Testis (tissue), 3 donors: ENCODE data around the gene SC5D. TPM values are rescaled to one million over a fixed set of nuclear protein-coding genes. Genes with fewer than 3 reads are reported as not detected.

Source experiments
- DNase-seq: peaks from one replicate; pipeline ENCODE4 v3.0.0-alpha.2; 2019
- H3K27ac ChIP-seq, 2 donors: fragments of 200-600 bp; sonication (generic); one replicate each; pipeline ENCODE4 v1.5.1; 2019
- H3K27me3 ChIP-seq: fragments of 200-600 bp; sonication (generic); one replicate; pipeline ENCODE4 v1.5.1; 2019
- H3K36me3 ChIP-seq: fragments of 200-600 bp; sonication (generic); one replicate; pipeline ENCODE4 v1.5.1; 2017; ENCODE audit warnings: low read depth; ENCODE audit errors: missing control alignments
- H3K4me1 ChIP-seq: fragments of 200-600 bp; sonication (generic); one replicate; pipeline ENCODE4 v1.5.1; 2019
- H3K4me3 ChIP-seq, 2 donors: fragments of 200-600 bp; sonication (generic); one replicate each; pipeline ENCODE4 v1.5.1; 2017 to 2019
- H3K9me3 ChIP-seq: fragments of 200-600 bp; sonication (generic); one replicate; pipeline ENCODE4 v1.5.1; 2017
- POLR2A ChIP-seq: fragments of 450-650 bp; IDR thresholded peaks from one replicate; pipeline ENCODE4 v1.6.1; 2017; ENCODE audit warnings: antibody characterized with exemption, mild to moderate bottlenecking, moderate library complexity
- WGBS, 2 donors: methylation state at CpG; one replicate each; pipeline ENCODE4 v1.1.5; 2018; 5-methylcytosine and 5-hydroxymethylcytosine counted together
- intact Hi-C: fragments of 100-400 bp; cut with DNase I; formaldehyde crosslinking; loops from one replicate; pipeline ENCODE4 v1.15.1; 2023; ENCODE audit warnings: low total_unique reads
- polyA plus RNA-seq: library from polyadenylated mRNA; stranded (reverse); fragments of 350-450 nt; fragmentation: Illumina TruSeq; extraction: RNeasy Lipid Tissue Mini Kit (QIAGEN cat#74804); gene quantifications from one replicate; pipeline ENCODE4 v1.2.3, GENCODE V29; 2014; ENCODE audit warnings: low read depth, low replicate concordance; ENCODE audit not compliant: insufficient read depth
- total RNA-seq, 2 donors: library from RNA; depleted of rRNA; stranded (reverse); fragments of >200 nt; gene quantifications; one replicate each; pipeline ENCODE4 v1.2.3, GENCODE V29; 2016
- TF ChIP-seq, protein P1 (sequence below), 3 experiments: fragments of 450-650 bp in 2 of 3; fragments of 200-600 bp in 1 of 3; sonication (generic) in 1 of 3; IDR thresholded peaks; one replicate each; pipeline ENCODE4 v1.5.1; 2016 to 2019; ENCODE audit warnings: antibody characterized with exemption in 3 of 3, mild to moderate bottlenecking in 2 of 3, moderate library complexity in 1 of 3

The SC5D gene
- total and polyA plus RNA-seq, 3 donors from 2014 or later = 34.6 to 46.4 (median 41.3) TPM

DNA sequence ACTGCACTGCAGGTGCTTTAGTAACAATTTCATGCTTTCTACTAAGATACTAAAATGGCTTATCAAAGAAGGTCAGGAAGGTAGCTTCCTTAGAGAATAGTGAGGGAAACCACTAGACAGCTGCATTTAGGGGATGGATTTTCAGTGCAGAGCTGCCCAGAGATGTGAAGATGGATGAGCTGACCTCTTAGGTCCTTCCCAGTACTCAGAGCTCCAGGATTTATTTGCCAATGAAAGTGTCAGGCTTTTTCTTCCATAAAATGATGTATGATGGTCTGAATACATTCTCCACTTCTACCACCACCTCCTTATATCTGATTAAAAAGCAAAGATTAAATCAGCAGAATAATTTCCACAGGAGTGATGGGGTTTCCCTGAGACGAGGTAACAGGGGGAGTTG lies 35.0 kb downstream of the SC5D start:
- TF ChIP-seq POLR2A = no peak
- TF ChIP-seq, protein P1, sequence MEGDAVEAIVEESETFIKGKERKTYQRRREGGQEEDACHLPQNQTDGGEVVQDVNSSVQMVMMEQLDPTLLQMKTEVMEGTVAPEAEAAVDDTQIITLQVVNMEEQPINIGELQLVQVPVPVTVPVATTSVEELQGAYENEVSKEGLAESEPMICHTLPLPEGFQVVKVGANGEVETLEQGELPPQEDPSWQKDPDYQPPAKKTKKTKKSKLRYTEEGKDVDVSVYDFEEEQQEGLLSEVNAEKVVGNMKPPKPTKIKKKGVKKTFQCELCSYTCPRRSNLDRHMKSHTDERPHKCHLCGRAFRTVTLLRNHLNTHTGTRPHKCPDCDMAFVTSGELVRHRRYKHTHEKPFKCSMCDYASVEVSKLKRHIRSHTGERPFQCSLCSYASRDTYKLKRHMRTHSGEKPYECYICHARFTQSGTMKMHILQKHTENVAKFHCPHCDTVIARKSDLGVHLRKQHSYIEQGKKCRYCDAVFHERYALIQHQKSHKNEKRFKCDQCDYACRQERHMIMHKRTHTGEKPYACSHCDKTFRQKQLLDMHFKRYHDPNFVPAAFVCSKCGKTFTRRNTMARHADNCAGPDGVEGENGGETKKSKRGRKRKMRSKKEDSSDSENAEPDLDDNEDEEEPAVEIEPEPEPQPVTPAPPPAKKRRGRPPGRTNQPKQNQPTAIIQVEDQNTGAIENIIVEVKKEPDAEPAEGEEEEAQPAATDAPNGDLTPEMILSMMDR (IDR thresholded peaks at IDR 0.05) = no peak
- H3K36me3 ChIP-seq = no peaks in the 10 kb centered on the region
- H3K27me3 ChIP-seq = no peaks in the 10 kb centered on the region
- no peak for DNase-seq
- H3K9me3 ChIP-seq = no peaks in the 10 kb centered on the region
- H3K4me3 ChIP-seq = no peak overlapping the region
- H3K4me1 ChIP-seq = peaks cover 4% of the 10 kb centered on the region
- no peak overlapping the region for H3K27ac ChIP-seq
- 53 to 76% methylated on average over 1 of the region's 1 CpG for WGBS, 2 donors
- intact Hi-C loops = no loop called here

DNA sequence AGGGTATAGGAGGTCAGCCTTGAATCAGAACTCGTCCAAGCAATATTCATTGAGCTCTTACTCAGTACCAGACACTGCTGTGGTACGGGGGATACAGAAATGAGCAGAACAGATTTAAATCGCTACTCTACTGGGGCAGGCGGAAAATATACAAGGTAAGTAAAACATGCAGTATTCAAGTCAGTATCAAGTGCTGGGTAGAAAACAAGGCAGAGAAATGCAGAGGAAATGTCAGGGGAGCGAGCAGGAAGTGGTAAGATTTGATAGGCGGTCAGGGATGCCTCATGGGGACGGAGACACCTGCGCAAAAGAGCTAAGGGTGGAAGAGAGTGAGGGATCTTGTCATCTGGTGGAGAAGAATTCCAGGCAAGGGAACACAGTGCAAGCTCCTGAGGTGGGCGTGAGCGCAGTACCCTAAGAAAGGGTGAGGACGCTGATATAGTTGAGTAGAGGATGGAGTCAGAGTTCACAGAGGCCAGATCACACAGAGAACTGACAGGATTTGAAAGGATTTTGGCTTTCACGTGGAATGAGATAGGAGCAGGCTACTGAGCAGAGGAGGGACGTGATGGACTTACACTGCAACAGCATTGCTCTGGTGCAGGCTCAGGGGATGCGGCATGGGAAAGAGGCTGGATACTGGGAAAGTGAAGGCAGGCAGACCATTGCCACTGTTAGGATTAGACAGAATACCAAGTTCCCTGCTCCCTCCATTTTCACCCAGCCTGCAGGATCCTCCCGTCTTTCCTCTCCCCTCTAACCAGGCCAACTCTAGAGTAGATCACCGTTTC lies 35.8 kb downstream of the SC5D start:
- Histone ChIP-seq H3K9me3 (no peaks in the 10 kb centered on the region), H3K4me3 (no peak overlapping the region), H3K27ac (no peak overlapping the region), H3K27me3 (no peaks in the 10 kb centered on the region), H3K36me3 (no peaks in the 10 kb centered on the region), H3K4me1 (peaks cover 7% of the 10 kb centered on the region)
- 64 to 66% methylated on average over 16 of the region's 16 CpGs for WGBS, 2 donors
- DNase-seq = no peak
- no peak for TF ChIP-seq POLR2A
- TF ChIP-seq, protein P1 (IDR thresholded peaks at IDR 0.05) = no peak
- intact Hi-C loops = no loop called here

DNA sequence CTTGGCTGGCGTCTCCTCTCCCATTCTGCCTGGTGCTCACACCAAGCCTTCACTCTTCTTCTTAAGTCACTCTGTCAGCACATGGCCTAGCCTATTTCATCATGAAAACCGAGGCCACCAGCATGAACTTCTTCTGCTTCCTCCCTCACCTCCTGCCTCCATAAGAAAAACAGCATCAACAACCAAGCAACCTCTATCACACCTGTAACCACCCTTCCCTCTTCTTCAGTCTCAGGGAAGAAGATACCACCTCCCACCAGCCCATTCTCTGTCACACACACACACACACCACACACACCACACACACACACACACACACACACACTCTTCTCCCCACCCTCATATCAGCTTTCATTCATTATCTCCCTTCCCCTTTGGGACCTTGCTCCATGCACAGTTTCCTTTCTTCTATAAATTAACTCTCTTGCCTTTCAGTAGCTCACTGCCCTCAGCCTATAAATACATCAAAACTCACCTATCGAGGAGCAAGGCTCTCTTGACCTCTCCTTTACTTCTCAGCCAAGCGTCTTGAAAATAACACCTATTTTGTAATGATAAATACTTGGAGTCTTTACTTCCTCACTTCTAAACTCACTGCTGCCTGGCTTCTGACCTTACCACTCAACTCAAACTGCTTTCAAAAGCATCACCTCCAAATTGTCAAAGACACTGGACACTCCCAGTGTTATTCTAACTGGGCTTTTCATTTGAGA lies 36.6 kb downstream of the SC5D start:
- H3K27me3 ChIP-seq = no peaks in the 10 kb centered on the region
- WGBS, 2 donors = 52 to 53% methylated on average over 4 of the region's 4 CpGs
- H3K4me1 ChIP-seq = peaks cover 14% of the 10 kb centered on the region
- no peak for DNase-seq
- intact Hi-C loops = no loop called here
- H3K4me3 ChIP-seq = no peak overlapping the region
- H3K27ac ChIP-seq = no peak overlapping the region
- no peaks in the 10 kb centered on the region for H3K9me3 ChIP-seq
- no peaks in the 10 kb centered on the region for H3K36me3 ChIP-seq
- no peak for TF ChIP-seq POLR2A
- TF ChIP-seq, protein P1 (IDR thresholded peaks at IDR 0.05) = no peak

DNA sequence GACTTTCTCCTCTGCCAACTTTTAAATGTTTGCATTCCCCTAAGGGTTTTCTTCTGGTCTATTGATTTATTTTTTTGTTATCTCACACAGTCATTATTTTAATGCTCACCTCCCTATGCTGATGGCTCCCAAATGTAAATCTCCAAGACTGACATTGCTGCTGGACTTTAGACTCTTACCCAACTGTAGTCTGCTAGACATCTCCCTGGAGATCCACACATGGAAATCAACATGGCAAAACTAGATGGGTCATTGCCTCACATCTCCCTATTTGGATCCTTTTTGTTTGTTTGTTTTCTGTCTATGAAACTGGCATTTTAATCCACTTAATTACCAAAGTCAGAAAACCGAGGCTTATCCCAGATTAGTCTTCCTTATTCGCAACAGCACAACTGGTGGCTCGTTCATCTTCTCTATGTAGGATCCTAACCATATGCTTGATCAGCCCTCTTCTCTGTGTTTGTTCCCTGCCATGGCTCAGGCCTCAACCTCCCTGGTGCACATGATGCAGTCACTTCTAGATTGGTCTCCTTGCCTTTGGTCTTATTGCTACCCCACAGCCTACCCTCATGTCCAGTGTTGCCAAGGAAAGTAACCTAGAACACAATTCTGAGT lies 37.3 kb downstream of the SC5D start:
- DNase-seq = no peak
- Histone ChIP-seq H3K9me3 (no peaks in the 10 kb centered on the region), H3K27ac (no peak overlapping the region), H3K4me1 (peaks cover 18% of the 10 kb centered on the region), H3K27me3 (no peaks in the 10 kb centered on the region), H3K4me3 (no peak overlapping the region), H3K36me3 (no peaks in the 10 kb centered on the region)
- TF ChIP-seq, protein P1 (IDR thresholded peaks at IDR 0.05) = no peak
- WGBS, 2 donors = 92% methylated on average over 3 of the region's 3 CpGs
- intact Hi-C loops = loop anchor here (10.0 kb wide), 1 partner anchor 105 kb away; no protein-coding TSS in a partner anchor
